GM19372 (cell line): Measurements from ENCODE around the gene CKM.

ENCODE experiments used
- ATAC-seq: cut with Tn5 transposase; IDR thresholded peaks from one replicate; pipeline ENCODE4 v1.9.1; 2021; ENCODE audit warnings: mild to moderate bottlenecking, low read depth, moderate library complexity; ENCODE audit not compliant: unreplicated experiment

The CKM gene

GRCh38 chr19:45322744-45323281 lies at the start of gene CKM:
CKM (minus strand) TSS chr19:45322875; CDS start chr19:45319713, 3,162 bp downstream.
- ATAC-seq, result no peak

GRCh38 chr19:45370410-45371204 lies 47.9 kb upstream of the CKM start, which contains the start of gene ERCC2:
ERCC2 (minus strand) TSS chr19:45370573; CDS start chr19:45370540, 33 bp downstream.
- ATAC-seq, result peak; percentile 95

- no peak for ATAC-seq
Observed at GRCh38 chr19:45368737-45369340, 46.2 kb upstream of the CKM start.

- ATAC-seq, result no peak
Observed at GRCh38 chr19:45368127-45368526, 45.5 kb upstream of the CKM start.

- no peak for ATAC-seq
Observed at GRCh38 chr19:45364696-45365095, 42.0 kb upstream of the CKM start.

- ATAC-seq, result no peak
Observed at GRCh38 chr19:45363861-45364459, 41.3 kb upstream of the CKM start.

GRCh38 chr19:45362291-45362690 lies 39.6 kb upstream of the CKM start:
- ATAC-seq, result no peak

GRCh38 chr19:45361608-45362007 lies 38.9 kb upstream of the CKM start:
- ATAC-seq, result no peak

- ATAC-seq, result no peak
Observed at GRCh38 chr19:45358213-45358792, 35.6 kb upstream of the CKM start.

GRCh38 chr19:45357445-45357783 lies 34.7 kb upstream of the CKM start:
- no peak for ATAC-seq

- ATAC-seq, result no peak
Observed at GRCh38 chr19:45356760-45357444, 34.2 kb upstream of the CKM start.

GRCh38 chr19:45355910-45356309 lies 33.2 kb upstream of the CKM start:
- ATAC-seq, result no peak

- ATAC-seq, result no peak
Observed at GRCh38 chr19:45355402-45355801, 32.7 kb upstream of the CKM start.

- no peak for ATAC-seq
Observed at GRCh38 chr19:45354241-45354842, 31.7 kb upstream of the CKM start.

GRCh38 chr19:45352914-45353796 lies 30.5 kb upstream of the CKM start:
- no peak for ATAC-seq

GRCh38 chr19:45352471-45352870 lies 29.8 kb upstream of the CKM start:
- ATAC-seq, result no peak

- ATAC-seq, result no peak
Observed at GRCh38 chr19:45352062-45352461, 29.4 kb upstream of the CKM start.

- ATAC-seq, result no peak
Observed at GRCh38 chr19:45351401-45351952, 28.8 kb upstream of the CKM start.
